ENCODE measurements around the gene EMID1.

GRCh38 chr22:29291215-29291614, 85.5 kb downstream of the EMID1 start:
- TF ChIP-seq POLR2A (IDR thresholded peaks at IDR 0.05; ENCODE audit: low read length) (no peak), GATA1 (IDR thresholded peaks at IDR 0.05; ENCODE audit: low read depth, low read length) (no peak)

Data from erythroblast (primary cell).